Cardiac muscle cell (in vitro differentiated cells and primary cell): ENCODE results near the gene TNRC6C. TPM values are rescaled to one million over a fixed set of nuclear protein-coding genes. Genes with fewer than 3 reads are reported as not detected.

Source experiments
- DNase-seq, 2 donors: peaks; one replicate each; pipeline versions ENCODE4 v3.0.0 to v3.0.0-alpha.2; 2010 to 2017; ENCODE audit warnings: low read depth in 1 of 2, low spot score in 1 of 2
- H3K27ac ChIP-seq: fragments of 200-600 bp; sonication (generic); 2 replicates; pipeline ENCODE4 v1.5.1; 2016
- H3K27me3 ChIP-seq: fragments of 200-600 bp; sonication (generic); 2 replicates; pipeline ENCODE4 v1.6.0; 2016; ENCODE audit warnings: control low read depth
- H3K36me3 ChIP-seq: fragments of 200-600 bp; sonication (generic); 2 replicates; pipeline ENCODE4 v1.5.1; 2016; ENCODE audit warnings: control low read depth
- H3K4me1 ChIP-seq: fragments of 200-600 bp; sonication (generic); 2 replicates; pipeline ENCODE4 v1.8.1; 2017; ENCODE audit warnings: low read depth, mild to moderate bottlenecking, mixed run types
- H3K4me3 ChIP-seq: fragments of 200-600 bp; sonication (generic); 2 replicates; pipeline ENCODE4 v1.5.1; 2016; ENCODE audit warnings: mild to moderate bottlenecking
- H3K9me3 ChIP-seq: fragments of 200-600 bp; sonication (generic); 2 replicates; pipeline ENCODE4 v1.5.1; 2017; ENCODE audit warnings: low read depth, mild to moderate bottlenecking, control low read depth
- polyA plus RNA-seq: library from polyadenylated mRNA; unstranded; fragments of >200 nt; fragmentation: Nextera tagmentation; extraction: Ambion mirVana; gene quantifications from 2 replicates; pipeline ENCODE4 v1.2.1, GENCODE V29; 2016
- total RNA-seq: library from RNA; depleted of rRNA; stranded (reverse); fragments of >200 nt; gene quantifications from 2 replicates; pipeline ENCODE4 v1.2.3, GENCODE V29; 2016
- TF ChIP-seq, protein P1 (sequence below): IDR thresholded peaks from 2 replicates; pipeline ENCODE4 v1.5.1; 2012; ENCODE audit warnings: low read depth, mild to moderate bottlenecking, low read length

TNRC6C gene
- total and polyA plus RNA-seq, 2 experiments from 2014 or later = 6.5 to 13.3 TPM

DNA sequence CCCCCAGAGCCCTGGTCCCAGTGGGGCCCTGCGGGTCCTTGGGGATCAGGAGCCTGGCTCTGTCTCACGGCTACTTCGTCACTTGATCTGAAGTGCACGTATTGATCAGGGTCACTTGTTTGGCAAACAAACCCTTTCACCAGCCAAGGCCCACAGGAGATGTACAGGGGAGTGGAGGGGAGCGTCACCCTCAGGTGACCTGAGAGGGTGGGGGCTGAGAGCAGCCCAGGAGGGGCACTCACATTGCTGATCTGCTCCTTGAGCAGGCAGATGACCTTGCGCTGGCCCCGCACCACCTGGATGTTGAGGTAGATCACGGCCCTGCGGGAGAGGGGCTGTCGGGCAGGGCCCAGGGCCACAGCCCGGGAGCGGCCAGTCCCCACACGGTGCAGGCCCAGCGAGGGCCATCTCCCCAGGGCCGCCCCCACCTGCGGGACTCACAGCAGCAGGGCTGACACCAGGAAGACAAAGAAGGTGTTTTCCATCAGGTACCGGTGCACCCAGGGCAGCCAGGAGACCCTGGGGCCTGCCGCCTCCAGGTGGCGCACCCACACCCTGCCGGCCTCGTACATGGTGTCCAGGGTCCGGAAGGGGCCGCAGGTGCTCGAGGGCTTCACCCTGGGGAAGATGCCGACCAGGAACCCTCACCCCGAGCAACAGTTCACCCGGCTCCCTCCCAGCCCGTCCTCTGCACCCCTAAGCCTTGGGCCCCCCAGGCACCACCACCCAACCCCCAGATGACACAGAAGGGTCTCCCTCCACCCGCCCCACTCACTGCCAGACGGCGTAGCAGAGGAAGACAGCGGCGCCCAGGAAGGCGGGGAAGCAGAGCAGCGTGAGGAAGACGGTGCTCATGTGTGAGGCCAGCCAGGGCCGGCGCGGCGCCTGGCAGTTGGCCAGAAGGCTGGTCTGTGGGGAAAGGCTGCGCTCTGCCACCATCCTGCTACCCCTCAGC, 158.8 kb downstream of the TNRC6C start:
- peak in 1 of 2 donors; percentile 37 for DNase-seq

DNA sequence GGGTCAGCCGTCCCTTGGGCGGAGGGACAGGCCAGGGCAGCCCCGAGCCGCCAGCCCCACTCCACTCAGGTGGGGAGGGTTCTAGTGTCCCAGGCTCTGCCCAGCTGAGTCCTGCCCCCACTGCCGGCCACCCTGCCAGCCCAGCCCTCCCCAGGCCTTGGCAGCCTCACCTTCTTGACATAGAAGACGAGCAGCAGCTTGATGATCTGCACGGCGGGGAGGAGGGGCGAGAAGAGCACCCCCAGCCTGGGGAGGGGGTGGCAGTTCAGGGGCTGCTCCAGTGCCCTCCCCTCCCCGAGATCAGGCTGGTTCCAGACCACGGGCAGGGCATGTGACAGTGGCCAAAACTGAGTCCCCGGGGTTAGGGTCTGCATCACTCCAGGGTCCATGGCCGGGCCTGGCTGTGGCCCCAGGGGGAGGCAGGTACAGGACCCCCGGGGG, 160.3 kb downstream of the TNRC6C start:
- Histone ChIP-seq H3K9me3 (no peaks in the 10 kb centered on the region), H3K4me3 (no peak overlapping the region), H3K36me3 (peaks cover 16% of the 10 kb centered on the region), H3K27me3 (no peaks in the 10 kb centered on the region), H3K27ac (no peak overlapping the region), H3K4me1 (no peaks in the 10 kb centered on the region)
- TF ChIP-seq, protein P1, sequence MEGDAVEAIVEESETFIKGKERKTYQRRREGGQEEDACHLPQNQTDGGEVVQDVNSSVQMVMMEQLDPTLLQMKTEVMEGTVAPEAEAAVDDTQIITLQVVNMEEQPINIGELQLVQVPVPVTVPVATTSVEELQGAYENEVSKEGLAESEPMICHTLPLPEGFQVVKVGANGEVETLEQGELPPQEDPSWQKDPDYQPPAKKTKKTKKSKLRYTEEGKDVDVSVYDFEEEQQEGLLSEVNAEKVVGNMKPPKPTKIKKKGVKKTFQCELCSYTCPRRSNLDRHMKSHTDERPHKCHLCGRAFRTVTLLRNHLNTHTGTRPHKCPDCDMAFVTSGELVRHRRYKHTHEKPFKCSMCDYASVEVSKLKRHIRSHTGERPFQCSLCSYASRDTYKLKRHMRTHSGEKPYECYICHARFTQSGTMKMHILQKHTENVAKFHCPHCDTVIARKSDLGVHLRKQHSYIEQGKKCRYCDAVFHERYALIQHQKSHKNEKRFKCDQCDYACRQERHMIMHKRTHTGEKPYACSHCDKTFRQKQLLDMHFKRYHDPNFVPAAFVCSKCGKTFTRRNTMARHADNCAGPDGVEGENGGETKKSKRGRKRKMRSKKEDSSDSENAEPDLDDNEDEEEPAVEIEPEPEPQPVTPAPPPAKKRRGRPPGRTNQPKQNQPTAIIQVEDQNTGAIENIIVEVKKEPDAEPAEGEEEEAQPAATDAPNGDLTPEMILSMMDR = no peak
- no peak for DNase-seq

More for the DNA sequence above, 158.8 kb downstream of the TNRC6C start:
- peaks cover 4% of the 10 kb centered on the region for H3K36me3 ChIP-seq
- TF ChIP-seq, protein P1 = peak; percentile 23
- H3K27ac ChIP-seq = no peak overlapping the region
- H3K9me3 ChIP-seq = no peaks in the 10 kb centered on the region
- H3K4me1 ChIP-seq = no peaks in the 10 kb centered on the region
- H3K27me3 ChIP-seq = no peaks in the 10 kb centered on the region
- H3K4me3 ChIP-seq = no peak overlapping the region

DNA sequence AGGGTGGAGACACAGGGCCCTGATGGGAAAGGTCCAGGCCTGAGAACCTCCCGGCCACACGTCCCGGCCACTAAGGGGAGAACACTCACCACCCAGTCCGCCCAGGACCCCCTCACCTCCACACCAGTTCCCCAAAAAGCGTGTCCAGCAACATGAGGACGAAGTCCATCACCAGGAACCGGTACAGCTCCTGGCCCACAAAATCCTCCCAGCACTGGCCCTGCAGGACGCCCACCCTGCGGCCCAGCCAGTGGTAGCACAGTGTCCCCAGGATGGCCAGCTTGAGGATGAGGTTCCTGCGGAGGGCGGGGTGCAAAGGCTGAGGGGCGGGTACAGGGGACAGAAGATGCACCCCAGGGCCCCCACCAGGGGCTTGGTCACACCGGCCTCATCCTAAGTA, 162.0 kb downstream of the TNRC6C start:
- H3K4me1 ChIP-seq = peaks cover under 1% of the 10 kb centered on the region
- H3K36me3 ChIP-seq = peaks cover 19% of the 10 kb centered on the region
- no peak overlapping the region for H3K27ac ChIP-seq
- no peak for DNase-seq
- H3K9me3 ChIP-seq = no peaks in the 10 kb centered on the region
- TF ChIP-seq, protein P1 = no peak
- no peak overlapping the region for H3K4me3 ChIP-seq
- H3K27me3 ChIP-seq = no peaks in the 10 kb centered on the region

DNA sequence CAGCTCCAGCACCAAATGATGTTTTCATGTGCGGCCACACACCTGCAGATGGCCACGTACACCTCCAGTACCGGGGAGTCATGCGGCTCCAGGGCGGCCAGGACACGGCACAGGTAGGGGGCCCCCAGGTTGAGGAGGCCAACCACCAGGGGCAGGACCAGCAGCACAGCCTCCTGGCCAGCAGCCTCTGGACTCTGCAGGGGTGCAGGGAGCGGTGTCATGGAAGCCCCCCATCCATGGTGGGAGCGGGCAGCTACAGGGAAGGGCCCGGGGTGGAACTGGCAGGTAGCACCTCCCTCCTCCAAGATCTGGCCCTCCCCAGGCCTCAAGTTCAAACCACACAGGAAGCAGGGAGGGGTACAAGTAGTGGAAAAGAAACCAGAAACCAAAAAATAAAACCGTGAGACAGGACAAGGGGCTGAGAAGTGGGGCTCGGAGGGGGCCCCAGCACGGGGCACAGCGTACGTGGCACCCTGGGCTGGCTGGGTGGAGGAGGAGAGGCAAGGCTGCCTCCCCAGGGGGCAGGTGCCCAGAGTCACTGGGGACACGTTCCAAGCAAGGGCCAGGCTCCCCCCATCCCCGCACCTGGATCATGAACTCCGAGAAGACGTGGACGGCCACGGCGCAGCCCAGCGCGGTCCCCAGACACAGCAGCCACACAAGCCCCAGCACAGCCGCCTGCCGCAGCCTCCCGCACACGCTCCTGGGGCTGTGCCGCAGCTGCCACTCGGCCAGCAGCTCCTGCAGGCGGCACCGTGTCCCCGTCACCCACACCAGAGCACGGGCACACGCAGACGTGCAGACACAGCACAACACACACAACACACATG, 162.7 kb downstream of the TNRC6C start:
- Histone ChIP-seq H3K4me3 (no peak overlapping the region), H3K4me1 (peaks cover 5% of the 10 kb centered on the region), H3K27me3 (no peaks in the 10 kb centered on the region), H3K36me3 (peaks cover 19% of the 10 kb centered on the region), H3K27ac (no peak overlapping the region), H3K9me3 (no peaks in the 10 kb centered on the region)
- TF ChIP-seq, protein P1 = no peak
- DNase-seq = no peak

DNA sequence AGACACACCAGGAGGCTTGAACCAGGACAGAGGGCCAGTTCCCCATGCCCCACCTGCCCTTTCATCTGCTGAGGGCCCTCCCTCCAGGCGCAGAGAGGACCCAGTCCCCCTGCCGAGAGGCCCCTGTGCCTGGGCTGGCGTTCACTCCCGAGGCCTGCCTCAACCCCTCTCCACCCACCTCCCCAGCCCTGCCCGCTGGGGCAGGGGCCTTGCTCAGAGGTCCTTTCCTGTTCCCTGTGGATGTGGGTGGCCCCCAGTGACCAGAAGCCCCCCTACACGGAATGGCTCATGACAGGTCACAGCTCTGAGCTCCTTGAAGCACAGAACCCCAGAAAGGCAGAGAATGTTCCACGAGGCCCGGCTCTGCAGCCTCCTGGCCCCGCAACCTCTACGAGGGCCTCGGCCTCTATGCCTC, 163.3 kb downstream of the TNRC6C start:
- H3K9me3 ChIP-seq = no peaks in the 10 kb centered on the region
- TF ChIP-seq, protein P1 = no peak
- peaks cover 11% of the 10 kb centered on the region for H3K4me1 ChIP-seq
- H3K36me3 ChIP-seq = peaks cover 19% of the 10 kb centered on the region
- H3K27me3 ChIP-seq = no peaks in the 10 kb centered on the region
- no peak overlapping the region for H3K4me3 ChIP-seq
- no peak overlapping the region for H3K27ac ChIP-seq
- DNase-seq = no peak
